GM18873 (cell line): ENCODE data around the gene METTL25.

Source experiments
- ATAC-seq: cut with Tn5 transposase; IDR thresholded peaks from one replicate; pipeline ENCODE4 v1.9.1; 2021; ENCODE audit warnings: mild to moderate bottlenecking, moderate library complexity, moderate number of reproducible peaks; ENCODE audit not compliant: unreplicated experiment, low FRiP score

Gene METTL25

GRCh38 chr12:82400819-82401218 lies 42.5 kb downstream of the METTL25 start:
- no peak for ATAC-seq

GRCh38 chr12:82406651-82407050 lies 48.3 kb downstream of the METTL25 start:
- no peak for ATAC-seq

GRCh38 chr12:82407481-82407880 lies 49.2 kb downstream of the METTL25 start:
- ATAC-seq: no peak

GRCh38 chr12:82408844-82409243 lies 50.5 kb downstream of the METTL25 start:
- no peak for ATAC-seq

GRCh38 chr12:82411546-82412230 lies 53.4 kb downstream of the METTL25 start:
- ATAC-seq: no peak

GRCh38 chr12:82412246-82412645 lies 53.9 kb downstream of the METTL25 start:
- ATAC-seq: no peak

- ATAC-seq: no peak
Observed at GRCh38 chr12:82414044-82414443, 55.7 kb downstream of the METTL25 start.

- no peak for ATAC-seq
Observed at GRCh38 chr12:82414926-82415325, 56.6 kb downstream of the METTL25 start.

GRCh38 chr12:82415402-82415801 lies 57.1 kb downstream of the METTL25 start:
- ATAC-seq: no peak

- no peak for ATAC-seq
Observed at GRCh38 chr12:82425241-82425640, 66.9 kb downstream of the METTL25 start.

GRCh38 chr12:82426081-82426480 lies 67.8 kb downstream of the METTL25 start:
- ATAC-seq: no peak

- ATAC-seq: no peak
Observed at GRCh38 chr12:82426586-82426985, 68.3 kb downstream of the METTL25 start.

GRCh38 chr12:82430541-82431145 lies 72.3 kb downstream of the METTL25 start:
- ATAC-seq: no peak

GRCh38 chr12:82434392-82434911 lies 76.1 kb downstream of the METTL25 start:
- no peak for ATAC-seq

- ATAC-seq: no peak
Observed at GRCh38 chr12:82436354-82436753, 78.0 kb downstream of the METTL25 start.

GRCh38 chr12:82437744-82438143 lies 79.4 kb downstream of the METTL25 start:
- ATAC-seq: no peak

- no peak for ATAC-seq
Observed at GRCh38 chr12:82438356-82438755, 80.0 kb downstream of the METTL25 start.

- no peak for ATAC-seq
Observed at GRCh38 chr12:82440885-82441284, 82.6 kb downstream of the METTL25 start.

- no peak for ATAC-seq
Observed at GRCh38 chr12:82448911-82449578, 90.7 kb downstream of the METTL25 start.

- no peak for ATAC-seq
Observed at GRCh38 chr12:82456633-82457032, 98.3 kb downstream of the METTL25 start.

GRCh38 chr12:82458101-82458500 lies 99.8 kb downstream of the METTL25 start:
- no peak for ATAC-seq

GRCh38 chr12:82461393-82461792 lies 103.1 kb downstream of the METTL25 start:
- no peak for ATAC-seq
